NCI-H1105 treated with DMSO at 0.1 percent for 48 hours (cell line): ENCODE results near the gene NR4A3.
A peak's percentile ranks its signal among the peaks of the same experiment; 100 is the strongest.

Experiments
- DNase-seq: peaks from one replicate; lab custom pipeline; 2025; lab: John Stamatoyannopoulos, UW

NR4A3 gene

GRCh38 chr9:99878651-99879050 is 57.0 kb downstream of the NR4A3 start:
- DNase-seq = no peak

- DNase-seq = no peak
Observed at GRCh38 chr9:99881769-99882168, 60.1 kb downstream of the NR4A3 start.

- DNase-seq = no peak
Observed at GRCh38 chr9:99885747-99886146, 64.1 kb downstream of the NR4A3 start.

- DNase-seq = no peak
Observed at GRCh38 chr9:99889120-99889519, 67.4 kb downstream of the NR4A3 start.

GRCh38 chr9:99894826-99895225 is 73.1 kb downstream of the NR4A3 start:
- no peak for DNase-seq

GRCh38 chr9:99895510-99895909 is 73.8 kb downstream of the NR4A3 start:
- no peak for DNase-seq

GRCh38 chr9:99896119-99896518 is 74.4 kb downstream of the NR4A3 start:
- no peak for DNase-seq

GRCh38 chr9:99903393-99903792 is 81.7 kb downstream of the NR4A3 start:
- no peak for DNase-seq

GRCh38 chr9:99905833-99906402 is 84.2 kb downstream of the NR4A3 start:
- DNase-seq = no peak

GRCh38 chr9:99906403-99907207 is 84.9 kb downstream of the NR4A3 start, which contains the start of gene STX17:
TSS of gene STX17 (plus strand) at chr9:99906654. CDS start at chr9:99915240, 8,586 bp downstream.
- peak; percentile 69 for DNase-seq

- DNase-seq = no peak
Observed at GRCh38 chr9:99907208-99907532, 85.5 kb downstream of the NR4A3 start.

GRCh38 chr9:99911600-99911999 is 89.9 kb downstream of the NR4A3 start:
- no peak for DNase-seq
